ENCODE results near the gene TNFRSF1B. TPM values are rescaled to one million over a fixed set of nuclear protein-coding genes. Genes with fewer than 3 reads are reported as not detected.

TNFRSF1B gene
- total and polyA plus RNA-seq, 2 experiments from 2014 or later = 0.91 to 4.1 TPM

DNA sequence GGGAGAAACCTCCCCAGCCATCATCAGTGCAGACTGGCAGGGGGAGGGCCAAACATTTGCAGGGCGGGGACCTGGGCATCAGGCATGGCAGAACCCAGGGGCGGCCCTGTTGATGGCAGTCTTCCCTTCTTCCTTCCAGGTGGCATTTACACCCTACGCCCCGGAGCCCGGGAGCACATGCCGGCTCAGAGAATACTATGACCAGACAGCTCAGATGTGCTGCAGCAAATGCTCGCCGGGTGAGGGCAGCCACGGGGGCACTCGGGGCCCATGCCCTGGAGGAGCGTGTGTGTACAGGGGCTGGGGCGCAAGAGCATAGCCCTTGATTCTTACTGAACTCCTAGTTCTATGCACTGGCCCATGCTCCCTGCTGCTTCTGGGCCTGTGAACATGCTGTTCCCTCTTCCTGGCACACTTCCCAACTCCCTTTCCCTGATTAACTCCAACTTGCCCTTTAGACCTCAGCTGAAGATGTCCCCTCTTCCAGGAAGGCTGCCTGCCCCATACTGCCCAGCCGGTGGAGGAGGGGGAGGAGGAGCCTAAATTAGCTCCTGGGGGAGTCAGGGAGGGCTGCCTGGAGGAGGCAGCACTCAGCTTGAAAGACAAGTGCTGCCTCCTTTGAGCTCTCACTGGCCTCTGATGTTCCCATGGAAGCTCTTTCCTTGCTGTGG, 22.0 kb downstream of the TNFRSF1B start (continued):
- TF ChIP-seq, protein P1, sequence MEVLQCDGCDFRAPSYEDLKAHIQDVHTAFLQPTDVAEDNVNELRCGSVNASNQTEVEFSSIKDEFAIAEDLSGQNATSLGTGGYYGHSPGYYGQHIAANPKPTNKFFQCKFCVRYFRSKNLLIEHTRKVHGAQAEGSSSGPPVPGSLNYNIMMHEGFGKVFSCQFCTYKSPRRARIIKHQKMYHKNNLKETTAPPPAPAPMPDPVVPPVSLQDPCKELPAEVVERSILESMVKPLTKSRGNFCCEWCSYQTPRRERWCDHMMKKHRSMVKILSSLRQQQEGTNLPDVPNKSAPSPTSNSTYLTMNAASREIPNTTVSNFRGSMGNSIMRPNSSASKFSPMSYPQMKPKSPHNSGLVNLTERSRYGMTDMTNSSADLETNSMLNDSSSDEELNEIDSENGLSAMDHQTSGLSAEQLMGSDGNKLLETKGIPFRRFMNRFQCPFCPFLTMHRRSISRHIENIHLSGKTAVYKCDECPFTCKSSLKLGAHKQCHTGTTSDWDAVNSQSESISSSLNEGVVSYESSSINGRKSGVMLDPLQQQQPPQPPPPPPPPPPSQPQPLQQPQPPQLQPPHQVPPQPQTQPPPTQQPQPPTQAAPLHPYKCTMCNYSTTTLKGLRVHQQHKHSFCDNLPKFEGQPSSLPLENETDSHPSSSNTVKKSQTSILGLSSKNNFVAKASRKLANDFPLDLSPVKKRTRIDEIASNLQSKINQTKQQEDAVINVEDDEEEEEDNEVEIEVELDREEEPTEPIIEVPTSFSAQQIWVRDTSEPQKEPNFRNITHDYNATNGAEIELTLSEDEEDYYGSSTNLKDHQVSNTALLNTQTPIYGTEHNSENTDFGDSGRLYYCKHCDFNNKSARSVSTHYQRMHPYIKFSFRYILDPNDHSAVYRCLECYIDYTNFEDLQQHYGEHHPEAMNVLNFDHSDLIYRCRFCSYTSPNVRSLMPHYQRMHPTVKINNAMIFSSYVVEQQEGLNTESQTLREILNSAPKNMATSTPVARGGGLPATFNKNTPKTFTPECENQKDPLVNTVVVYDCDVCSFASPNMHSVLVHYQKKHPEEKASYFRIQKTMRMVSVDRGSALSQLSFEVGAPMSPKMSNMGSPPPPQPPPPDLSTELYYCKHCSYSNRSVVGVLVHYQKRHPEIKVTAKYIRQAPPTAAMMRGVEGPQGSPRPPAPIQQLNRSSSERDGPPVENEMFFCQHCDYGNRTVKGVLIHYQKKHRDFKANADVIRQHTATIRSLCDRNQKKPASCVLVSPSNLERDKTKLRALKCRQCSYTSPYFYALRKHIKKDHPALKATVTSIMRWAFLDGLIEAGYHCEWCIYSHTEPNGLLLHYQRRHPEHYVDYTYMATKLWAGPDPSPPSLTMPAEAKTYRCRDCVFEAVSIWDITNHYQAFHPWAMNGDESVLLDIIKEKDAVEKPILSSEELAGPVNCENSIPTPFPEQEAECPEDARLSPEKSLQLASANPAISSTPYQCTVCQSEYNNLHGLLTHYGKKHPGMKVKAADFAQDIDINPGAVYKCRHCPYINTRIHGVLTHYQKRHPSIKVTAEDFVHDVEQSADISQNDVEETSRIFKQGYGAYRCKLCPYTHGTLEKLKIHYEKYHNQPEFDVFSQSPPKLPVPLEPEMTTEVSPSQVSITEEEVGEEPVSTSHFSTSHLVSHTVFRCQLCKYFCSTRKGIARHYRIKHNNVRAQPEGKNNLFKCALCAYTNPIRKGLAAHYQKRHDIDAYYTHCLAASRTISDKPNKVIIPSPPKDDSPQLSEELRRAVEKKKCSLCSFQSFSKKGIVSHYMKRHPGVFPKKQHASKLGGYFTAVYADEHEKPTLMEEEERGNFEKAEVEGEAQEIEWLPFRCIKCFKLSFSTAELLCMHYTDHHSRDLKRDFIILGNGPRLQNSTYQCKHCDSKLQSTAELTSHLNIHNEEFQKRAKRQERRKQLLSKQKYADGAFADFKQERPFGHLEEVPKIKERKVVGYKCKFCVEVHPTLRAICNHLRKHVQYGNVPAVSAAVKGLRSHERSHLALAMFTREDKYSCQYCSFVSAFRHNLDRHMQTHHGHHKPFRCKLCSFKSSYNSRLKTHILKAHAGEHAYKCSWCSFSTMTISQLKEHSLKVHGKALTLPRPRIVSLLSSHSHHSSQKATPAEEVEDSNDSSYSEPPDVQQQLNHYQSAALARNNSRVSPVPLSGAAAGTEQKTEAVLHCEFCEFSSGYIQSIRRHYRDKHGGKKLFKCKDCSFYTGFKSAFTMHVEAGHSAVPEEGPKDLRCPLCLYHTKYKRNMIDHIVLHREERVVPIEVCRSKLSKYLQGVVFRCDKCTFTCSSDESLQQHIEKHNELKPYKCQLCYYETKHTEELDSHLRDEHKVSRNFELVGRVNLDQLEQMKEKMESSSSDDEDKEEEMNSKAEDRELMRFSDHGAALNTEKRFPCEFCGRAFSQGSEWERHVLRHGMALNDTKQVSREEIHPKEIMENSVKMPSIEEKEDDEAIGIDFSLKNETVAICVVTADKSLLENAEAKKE (CRISPR knock-in tag; IDR thresholded peaks at IDR 0.05) = no peak
- TF ChIP-seq POLR2AphosphoS5 (IDR thresholded peaks at IDR 0.05; ENCODE audit: low read depth) (no peak), STAT1 (IDR thresholded peaks at IDR 0.05; ENCODE audit: unreplicated experiment) (no peak)

DNA sequence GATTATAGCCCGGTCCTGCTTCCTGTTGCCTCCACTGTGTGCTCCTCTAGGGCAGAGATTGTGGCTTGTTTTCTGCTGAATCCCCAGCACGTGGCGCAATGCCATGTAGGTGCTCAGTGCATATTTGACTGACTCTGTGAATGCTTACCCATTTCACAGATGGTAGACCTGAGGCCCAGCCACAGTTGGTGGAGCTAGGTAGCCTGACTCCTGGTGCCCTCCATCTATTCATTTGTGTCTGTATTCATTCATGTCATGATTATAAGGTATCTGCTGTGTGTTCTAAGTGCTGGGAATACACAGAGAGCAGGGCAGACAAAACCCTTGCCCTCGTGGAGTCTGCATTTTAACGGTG, 22.5 kb downstream of the TNFRSF1B start:
- Histone ChIP-seq H3K4me3 (no peak overlapping the region), H2AFZ (no peak overlapping the region), H3K9me2 (ENCODE audit: insufficient read depth) (no peaks in the 10 kb centered on the region), H3F3A (replicated peaks; ENCODE audit: low read depth) (no peaks in the 10 kb centered on the region), H4K20me1 (replicated peaks; ENCODE audit: insufficient read depth) (no peaks in the 10 kb centered on the region), H3K36me3 (ENCODE audit: insufficient read depth) (no peaks in the 10 kb centered on the region), H3K27me3 (ENCODE audit: insufficient read depth) (no peaks in the 10 kb centered on the region), H3K79me2 (replicated peaks; ENCODE audit: insufficient read depth) (no peaks in the 10 kb centered on the region), H3K4me2 (no peak overlapping the region), H3K4me1 (ENCODE audit: insufficient read depth) (peaks cover 2% of the 10 kb centered on the region; the same call in 1 of the 2 replicates), H3K27ac (ENCODE audit: low read depth) (no peak overlapping the region)
- H3K27me3 Mint-ChIP-seq (ENCODE audit: insufficient read depth, low read depth, poor library complexity) = peaks cover 7% of the 10 kb centered on the region
- H3K27ac Mint-ChIP-seq = no peak overlapping the region
- peaks cover 8% of the 10 kb centered on the region; the same call in 2 of the 3 replicates for H3K36me3 Mint-ChIP-seq (ENCODE audit: low read depth)
- H3K9me3 Mint-ChIP-seq = peaks cover 8% of the 10 kb centered on the region; the same call in 2 of the 3 replicates
- no peak for DNase-seq (ENCODE audit: low spot score)
- peaks cover 14% of the 10 kb centered on the region for H3K4me1 Mint-ChIP-seq
- H3K4me3 Mint-ChIP-seq = no peak overlapping the region
- ATAC-seq = no peak
- TF ChIP-seq EZH2phosphoT487 (IDR thresholded peaks at IDR 0.05; ENCODE audit: unreplicated experiment) (no peak), EZH2 (IDR thresholded peaks at IDR 0.05; ENCODE audit: low read depth, unreplicated experiment) (no peak), STAT1 (IDR thresholded peaks at IDR 0.05; ENCODE audit: unreplicated experiment) (no peak), POLR2AphosphoS5 (IDR thresholded peaks at IDR 0.05; ENCODE audit: low read depth) (no peak), JUNB (IDR thresholded peaks at IDR 0.05; ENCODE audit: unreplicated experiment) (no peak), ZNF114 (CRISPR knock-in tag; IDR thresholded peaks at IDR 0.05) (no peak), NANOG (IDR thresholded peaks at IDR 0.05; ENCODE audit: borderline replicate concordance) (no peak), ZNF331 (CRISPR knock-in tag; IDR thresholded peaks at IDR 0.05; ENCODE audit: low read depth) (no peak), CREB1 (CRISPR knock-in tag; IDR thresholded peaks at IDR 0.05; ENCODE audit: low read depth) (no peak)
- TF ChIP-seq, protein P2, sequence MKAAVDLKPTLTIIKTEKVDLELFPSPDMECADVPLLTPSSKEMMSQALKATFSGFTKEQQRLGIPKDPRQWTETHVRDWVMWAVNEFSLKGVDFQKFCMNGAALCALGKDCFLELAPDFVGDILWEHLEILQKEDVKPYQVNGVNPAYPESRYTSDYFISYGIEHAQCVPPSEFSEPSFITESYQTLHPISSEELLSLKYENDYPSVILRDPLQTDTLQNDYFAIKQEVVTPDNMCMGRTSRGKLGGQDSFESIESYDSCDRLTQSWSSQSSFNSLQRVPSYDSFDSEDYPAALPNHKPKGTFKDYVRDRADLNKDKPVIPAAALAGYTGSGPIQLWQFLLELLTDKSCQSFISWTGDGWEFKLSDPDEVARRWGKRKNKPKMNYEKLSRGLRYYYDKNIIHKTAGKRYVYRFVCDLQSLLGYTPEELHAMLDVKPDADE (IDR thresholded peaks at IDR 0.05) = no peak
- TF ChIP-seq, protein P3, sequence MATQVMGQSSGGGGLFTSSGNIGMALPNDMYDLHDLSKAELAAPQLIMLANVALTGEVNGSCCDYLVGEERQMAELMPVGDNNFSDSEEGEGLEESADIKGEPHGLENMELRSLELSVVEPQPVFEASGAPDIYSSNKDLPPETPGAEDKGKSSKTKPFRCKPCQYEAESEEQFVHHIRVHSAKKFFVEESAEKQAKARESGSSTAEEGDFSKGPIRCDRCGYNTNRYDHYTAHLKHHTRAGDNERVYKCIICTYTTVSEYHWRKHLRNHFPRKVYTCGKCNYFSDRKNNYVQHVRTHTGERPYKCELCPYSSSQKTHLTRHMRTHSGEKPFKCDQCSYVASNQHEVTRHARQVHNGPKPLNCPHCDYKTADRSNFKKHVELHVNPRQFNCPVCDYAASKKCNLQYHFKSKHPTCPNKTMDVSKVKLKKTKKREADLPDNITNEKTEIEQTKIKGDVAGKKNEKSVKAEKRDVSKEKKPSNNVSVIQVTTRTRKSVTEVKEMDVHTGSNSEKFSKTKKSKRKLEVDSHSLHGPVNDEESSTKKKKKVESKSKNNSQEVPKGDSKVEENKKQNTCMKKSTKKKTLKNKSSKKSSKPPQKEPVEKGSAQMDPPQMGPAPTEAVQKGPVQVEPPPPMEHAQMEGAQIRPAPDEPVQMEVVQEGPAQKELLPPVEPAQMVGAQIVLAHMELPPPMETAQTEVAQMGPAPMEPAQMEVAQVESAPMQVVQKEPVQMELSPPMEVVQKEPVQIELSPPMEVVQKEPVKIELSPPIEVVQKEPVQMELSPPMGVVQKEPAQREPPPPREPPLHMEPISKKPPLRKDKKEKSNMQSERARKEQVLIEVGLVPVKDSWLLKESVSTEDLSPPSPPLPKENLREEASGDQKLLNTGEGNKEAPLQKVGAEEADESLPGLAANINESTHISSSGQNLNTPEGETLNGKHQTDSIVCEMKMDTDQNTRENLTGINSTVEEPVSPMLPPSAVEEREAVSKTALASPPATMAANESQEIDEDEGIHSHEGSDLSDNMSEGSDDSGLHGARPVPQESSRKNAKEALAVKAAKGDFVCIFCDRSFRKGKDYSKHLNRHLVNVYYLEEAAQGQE (IDR thresholded peaks at IDR 0.05; ENCODE audit: unreplicated experiment) = no peak
- TF ChIP-seq, protein P4, sequence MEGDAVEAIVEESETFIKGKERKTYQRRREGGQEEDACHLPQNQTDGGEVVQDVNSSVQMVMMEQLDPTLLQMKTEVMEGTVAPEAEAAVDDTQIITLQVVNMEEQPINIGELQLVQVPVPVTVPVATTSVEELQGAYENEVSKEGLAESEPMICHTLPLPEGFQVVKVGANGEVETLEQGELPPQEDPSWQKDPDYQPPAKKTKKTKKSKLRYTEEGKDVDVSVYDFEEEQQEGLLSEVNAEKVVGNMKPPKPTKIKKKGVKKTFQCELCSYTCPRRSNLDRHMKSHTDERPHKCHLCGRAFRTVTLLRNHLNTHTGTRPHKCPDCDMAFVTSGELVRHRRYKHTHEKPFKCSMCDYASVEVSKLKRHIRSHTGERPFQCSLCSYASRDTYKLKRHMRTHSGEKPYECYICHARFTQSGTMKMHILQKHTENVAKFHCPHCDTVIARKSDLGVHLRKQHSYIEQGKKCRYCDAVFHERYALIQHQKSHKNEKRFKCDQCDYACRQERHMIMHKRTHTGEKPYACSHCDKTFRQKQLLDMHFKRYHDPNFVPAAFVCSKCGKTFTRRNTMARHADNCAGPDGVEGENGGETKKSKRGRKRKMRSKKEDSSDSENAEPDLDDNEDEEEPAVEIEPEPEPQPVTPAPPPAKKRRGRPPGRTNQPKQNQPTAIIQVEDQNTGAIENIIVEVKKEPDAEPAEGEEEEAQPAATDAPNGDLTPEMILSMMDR (conservative IDR thresholded peaks at IDR 0.05; ENCODE audit: low read depth in 2 of 2) = no peak

All from GM23338 (cell line).